Activated CD4-positive, alpha-beta T cell treated with anti-CD3 and anti-CD28 coated beads, Interleukin-2, amount 50 U/mL, for 48 hours (primary cell): ENCODE measurements around the gene U2AF2.

Experiments
- DNase-seq, 2 experiments: peaks; one replicate each; pipeline ENCODE4 v3.0.0-alpha.2; 2020

The U2AF2 gene

DNA sequence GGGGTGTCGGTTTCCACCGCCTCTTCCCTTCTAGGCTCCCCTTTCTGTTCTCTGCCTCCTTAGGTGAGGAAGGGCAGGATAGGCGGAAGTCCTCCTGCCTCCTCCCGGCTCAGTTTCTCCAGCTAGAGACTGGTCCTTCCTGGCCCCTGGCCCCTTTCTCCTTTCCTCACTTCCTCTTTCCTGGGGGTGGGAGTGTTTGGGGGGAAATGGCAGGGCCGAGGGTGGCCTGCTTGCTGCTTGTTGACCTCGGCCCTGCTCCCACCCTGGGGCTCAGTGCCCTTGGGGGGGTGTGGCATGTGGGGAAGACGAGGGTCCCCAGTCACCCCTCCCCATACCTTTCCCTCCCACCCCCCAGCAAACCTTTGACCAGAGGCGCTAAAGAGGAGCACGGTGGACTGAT lies 5.0 kb downstream of the U2AF2 start:
- DNase-seq: no peak

DNA sequence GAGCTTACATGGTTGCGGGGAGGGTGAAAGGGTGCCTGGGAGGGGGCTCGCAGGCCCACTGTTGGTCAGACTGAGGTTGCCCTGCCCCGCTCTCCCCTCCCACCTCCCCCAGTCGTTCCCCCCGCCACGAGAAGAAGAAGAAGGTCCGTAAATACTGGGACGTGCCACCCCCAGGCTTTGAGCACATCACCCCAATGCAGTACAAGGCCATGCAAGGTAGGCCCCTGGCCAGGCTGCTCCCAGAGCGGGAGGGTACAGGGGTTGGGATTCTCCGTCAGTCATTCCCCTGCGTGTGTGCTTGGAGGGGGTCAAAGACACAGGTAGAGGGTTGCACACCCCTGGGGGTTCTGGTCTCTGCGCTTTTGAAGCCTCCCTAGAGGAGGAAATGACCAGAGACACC lies 5.6 kb downstream of the U2AF2 start:
- no peak for DNase-seq

DNA sequence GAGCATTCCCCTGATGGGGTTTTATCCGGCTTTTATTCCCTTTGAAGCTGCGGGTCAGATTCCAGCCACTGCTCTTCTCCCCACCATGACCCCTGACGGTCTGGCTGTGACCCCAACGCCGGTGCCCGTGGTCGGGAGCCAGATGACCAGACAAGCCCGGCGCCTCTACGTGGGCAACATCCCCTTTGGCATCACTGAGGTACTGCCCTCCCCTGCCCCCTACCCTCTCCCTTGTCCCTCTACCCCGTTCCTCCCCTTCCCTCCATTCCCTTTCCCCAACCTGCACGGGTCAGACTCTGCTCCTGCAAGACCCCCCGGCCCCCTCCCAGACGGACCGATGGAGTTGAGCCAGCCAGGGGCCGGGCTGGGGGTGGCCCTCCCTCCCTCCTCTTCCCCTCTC lies 6.2 kb downstream of the U2AF2 start:
- no peak for DNase-seq

DNA sequence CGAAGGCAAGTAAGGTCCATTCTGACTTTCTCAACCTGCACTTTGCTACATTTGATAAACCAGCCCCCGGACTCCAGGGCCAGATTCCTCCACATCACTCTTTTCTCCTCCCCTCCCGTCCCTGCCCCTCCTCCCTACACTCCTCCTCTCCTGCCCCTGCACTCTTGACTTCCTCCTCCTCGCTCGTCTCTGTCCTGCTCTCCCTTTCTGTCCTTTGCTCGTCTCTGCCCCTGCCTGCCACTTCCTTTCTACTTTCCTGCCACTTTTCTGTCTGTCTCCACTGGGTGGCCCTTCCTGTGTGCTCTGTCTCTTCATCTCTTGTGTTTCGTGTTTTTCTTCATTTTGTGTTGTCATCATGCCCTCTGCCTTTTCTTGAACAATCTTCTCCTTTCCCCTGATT lies 7.0 kb downstream of the U2AF2 start:
- no peak for DNase-seq

DNA sequence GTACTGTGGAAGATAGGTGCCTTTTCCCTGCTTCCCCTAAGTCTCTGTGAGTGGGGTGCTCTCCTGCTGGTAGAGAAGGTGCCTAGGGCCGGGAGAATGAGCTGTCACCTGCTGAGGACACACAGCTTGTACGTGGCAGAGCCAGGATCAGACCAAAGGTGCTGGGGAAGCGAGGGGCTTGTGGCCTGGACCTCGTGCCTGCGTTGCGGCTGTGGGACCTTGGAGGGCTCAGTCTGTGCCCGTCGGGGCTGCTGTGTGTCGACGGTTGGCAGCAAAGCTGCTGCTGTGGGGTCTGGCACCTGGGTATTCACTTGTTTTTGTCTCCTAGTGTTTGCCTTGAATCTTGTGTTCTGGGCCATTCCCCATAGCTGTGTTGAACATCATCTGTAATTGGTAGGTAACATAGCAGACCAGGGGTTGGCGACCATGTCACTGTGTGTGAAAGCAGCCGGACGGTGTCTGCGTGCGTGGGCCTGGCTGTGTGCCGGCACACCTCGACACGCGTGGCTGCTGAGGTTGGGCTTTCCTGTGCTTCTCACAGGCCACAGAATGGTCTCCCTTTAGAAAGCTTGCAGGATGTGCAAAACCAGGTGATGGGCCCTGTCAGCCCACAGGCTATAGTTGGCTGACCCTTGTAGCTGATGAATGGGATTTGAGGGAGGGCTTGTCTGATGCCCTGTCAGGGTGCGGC lies 9.2 kb downstream of the U2AF2 start:
- no peak for DNase-seq

DNA sequence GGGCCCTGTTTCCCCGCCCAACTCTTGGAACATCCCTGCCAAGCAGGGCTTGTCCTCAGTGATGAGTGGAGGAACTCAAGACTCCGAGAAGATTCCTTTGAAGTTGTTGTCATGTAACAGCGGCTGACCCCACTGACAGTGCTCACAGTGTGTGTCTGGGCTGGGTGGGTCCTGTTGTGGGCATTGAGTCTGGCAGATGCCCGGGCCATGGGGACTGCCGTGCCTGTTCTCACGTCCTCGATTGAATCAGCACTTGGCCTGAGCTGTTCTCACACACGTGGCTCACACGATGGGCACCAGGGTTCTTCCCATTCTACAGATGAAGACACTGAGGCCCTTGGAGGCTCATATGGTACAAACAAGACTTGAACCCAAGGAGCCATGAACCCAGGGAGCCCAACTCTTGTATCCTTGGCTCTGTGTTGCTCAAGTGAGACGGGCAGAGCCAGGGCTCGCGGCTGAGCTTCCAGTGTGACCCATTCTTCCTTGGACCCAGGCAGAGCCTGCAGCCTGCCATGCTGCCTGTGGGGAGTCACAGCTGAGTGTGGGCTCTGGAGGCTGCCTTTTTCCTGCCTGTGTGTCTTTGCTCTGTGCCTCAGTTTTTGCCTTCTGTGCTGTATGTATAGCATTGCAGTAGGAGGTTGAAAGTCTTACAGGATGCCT lies 11.6 kb downstream of the U2AF2 start:
- no peak for DNase-seq

DNA sequence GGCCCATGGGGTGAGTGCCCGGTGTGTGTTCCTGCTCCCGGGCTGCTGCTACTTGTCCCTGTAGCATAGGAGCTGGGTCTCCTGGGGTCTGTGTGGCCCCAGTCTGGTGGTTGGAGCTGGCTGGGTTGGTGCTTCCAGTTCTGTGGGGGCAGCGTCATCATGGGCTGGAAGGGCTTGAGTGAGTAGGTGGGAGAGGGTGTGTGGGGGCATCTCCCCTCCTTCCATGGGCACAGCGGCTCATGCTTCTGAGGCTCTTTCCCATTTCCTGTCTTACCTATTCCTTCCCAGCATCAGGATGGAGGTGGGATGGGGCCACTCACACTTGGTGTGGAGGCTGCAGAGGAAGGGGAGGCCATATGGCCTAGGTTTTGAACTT lies 12.2 kb downstream of the U2AF2 start:
- DNase-seq: no peak

DNA sequence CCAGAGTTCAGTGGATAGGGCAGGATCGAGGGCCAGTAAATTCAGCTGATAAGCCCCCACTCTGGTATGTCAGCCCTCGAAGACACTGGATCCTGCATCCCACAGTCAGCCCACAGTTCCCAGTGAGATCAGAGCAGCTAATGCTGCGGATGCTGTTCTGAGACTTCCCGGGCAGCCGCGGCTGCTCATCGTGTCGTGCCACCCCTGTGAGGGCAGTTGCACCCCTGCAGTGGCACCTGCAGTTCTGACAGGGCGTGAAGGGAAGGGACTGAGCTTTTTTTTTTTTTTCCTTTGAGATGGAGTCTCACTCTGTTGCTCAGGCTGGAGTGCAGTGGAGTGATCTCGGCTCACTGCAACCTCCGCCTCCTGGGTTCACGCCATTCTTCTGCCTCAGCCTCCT lies 12.7 kb downstream of the U2AF2 start:
- no peak for DNase-seq

DNA sequence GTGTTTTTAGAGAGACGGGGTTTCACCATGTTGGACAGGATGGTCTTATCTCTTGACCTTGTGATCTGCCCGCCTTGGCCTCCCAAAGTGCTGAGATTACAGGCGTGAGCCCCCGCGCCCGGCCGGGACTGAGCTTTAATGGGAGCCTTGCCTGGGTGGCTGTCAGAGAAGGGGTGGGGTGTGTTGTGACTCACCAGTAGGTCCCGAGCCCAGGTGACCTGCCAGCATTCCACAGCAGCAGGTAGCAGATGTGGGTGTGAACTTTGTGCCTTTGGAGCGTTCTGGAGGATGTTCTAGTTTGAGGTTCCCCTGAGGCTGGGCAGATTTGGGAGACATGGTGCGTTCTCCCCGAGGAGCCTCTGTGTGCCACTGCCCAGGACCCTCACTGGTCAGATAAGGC lies 13.1 kb downstream of the U2AF2 start:
- DNase-seq: no peak

DNA sequence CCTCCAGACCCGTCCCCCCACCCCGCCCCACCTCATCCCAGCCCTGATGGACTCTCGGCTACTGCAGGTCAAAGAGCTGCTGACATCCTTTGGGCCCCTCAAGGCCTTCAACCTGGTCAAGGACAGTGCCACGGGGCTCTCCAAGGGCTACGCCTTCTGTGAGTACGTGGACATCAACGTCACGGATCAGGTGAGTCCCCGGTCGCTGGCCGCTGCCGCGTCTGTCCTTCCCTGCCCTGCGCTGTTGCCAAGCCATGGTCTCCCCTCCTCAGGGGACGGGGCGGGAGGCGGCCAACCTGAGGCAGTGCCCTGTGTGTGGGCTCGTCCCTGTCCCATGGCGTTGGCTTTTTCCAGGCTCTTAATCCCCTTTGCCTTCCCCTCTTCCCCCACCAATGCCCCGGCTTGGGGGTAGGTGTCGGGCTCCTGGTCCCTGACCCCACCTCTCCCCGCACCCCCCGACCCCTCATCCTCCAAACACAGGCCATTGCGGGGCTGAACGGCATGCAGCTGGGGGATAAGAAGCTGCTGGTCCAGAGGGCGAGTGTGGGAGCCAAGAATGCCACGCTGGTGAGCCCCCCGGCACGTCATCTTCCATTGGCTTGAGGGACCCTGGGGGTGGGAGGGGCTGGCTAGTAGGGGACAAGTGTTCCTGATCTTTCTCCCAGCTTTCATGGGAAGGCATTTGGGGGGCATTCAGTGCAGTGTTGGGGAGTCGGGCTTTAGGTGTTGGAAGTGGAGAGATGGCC lies 13.9 kb downstream of the U2AF2 start:
- DNase-seq: no peak

DNA sequence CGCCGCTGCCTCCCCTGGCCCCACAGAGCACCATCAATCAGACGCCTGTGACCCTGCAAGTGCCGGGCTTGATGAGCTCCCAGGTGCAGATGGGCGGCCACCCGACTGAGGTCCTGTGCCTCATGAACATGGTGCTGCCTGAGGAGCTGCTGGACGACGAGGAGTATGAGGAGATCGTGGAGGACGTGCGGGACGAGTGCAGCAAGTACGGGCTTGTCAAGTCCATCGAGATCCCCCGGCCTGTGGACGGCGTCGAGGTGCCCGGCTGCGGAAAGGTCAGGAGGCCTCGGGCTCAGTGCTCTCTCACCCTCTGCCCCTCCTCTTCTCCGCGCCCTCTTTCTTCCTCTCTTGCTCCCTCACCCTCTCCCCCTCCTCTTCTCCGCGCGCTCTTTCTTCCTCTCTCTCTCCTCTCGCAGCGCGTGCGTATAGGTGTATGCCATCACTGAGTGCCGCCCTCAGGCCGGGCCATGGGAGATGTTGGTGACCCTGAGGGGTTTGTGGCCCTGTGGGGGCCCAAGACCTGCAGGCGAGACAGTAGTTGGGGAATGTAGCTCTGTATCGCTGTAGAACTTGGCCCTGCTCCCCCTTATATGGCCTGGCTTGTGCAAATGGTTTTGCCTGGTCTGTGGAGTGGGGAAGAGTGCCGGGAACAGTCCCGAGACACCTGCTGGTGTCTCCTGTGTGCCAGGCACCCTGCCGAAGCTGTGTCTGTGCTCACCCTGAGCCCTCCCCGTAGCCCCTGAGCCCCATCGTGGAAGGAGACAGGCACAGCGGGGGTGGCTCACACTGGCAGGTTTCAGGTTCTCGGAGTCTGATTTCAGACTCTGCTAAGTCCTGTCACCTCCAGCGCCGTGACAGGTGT lies 14.8 kb downstream of the U2AF2 start:
- no peak for DNase-seq

DNA sequence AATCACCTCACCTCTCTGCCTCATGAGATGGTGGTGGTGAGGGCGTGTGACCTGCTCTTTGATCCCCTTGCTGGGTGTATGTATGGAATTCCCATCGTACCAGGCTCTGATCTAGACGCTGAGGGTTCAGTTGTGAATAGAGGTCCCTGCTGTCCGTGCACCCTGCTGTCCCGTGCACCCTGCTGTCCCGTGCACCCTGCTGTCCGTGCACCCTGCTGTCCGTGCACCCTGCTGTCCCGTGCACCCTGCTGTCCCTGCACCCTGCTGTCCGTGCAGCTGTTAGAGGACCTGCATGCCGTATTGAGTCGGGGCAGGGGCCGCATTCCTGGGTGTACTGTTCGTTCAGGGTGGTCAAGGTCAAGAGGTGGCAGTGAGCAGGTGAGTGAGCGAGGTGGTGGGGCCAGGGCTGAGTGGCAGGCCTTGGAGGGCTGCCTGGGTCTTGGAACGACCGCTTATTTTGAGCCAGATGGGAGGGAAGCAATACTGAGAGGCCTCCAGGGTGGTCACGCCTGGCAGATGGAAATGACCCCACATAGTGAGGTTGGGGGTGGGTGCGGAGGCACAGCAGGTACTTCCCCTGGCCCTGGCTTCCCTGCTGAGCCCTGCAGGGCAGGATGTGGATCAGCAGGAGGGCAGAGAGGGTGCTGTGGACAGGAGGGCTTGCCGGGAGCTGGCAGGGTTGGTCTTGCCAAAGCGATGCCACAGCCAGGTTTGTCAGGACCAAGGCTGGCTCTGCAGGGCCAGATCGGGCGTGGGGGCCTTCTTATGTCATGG lies 15.6 kb downstream of the U2AF2 start:
- DNase-seq: no peak

DNA sequence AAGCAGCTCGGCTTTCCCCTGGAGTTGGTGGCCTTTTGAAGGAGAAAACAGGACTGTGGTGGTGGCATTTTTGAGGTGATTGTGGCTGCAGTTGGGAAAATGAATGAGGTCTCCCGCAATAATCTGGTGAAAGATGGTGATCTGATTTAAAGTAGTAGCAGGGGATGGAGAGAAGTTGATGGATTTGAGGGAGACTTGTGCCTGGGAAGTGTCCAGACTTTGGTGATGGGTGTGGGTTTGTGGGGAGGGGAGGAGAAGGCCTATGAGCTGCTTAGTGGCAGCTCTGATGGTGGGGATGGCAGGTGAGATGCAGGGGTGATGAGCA lies 16.2 kb downstream of the U2AF2 start:
- DNase-seq: no peak

DNA sequence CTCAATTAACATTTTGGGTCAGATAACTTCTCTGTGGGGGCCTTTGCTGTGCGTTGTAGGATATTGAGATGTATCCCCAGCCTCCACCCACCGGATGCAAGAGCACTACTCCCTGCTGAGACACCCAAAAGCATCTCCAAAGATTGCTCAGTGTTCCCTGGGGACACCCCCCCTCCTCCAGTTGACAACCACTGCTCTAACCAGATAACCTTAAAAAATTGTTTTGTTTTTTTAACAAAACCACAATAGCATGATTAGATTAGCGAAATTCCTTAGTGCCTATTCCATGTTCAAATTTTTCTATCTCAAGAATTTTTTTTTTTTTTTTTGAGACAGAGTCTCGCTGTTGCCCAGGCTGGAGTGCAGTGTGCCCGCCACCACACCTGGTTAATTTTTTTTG lies 17.6 kb downstream of the U2AF2 start:
- no peak for DNase-seq

DNA sequence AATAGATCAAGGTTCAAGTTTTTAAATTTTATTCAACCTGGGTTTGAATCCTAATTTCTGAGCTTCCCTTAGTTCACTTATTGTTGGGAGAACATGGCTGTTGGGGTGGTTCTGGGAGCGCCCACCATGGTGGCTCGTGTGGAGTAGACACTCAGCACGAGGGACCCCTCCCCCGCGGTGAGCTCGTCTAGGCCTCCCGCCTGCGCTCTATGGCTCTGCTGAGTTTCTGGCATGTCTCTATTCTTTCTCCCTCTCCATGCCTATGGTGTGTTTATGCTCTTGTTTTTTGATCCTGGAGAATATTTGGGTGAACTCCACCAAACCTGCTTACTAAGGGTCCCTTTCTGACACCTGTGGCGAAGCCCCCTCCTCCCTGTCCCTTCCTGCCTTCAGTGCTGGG lies 18.6 kb downstream of the U2AF2 start:
- DNase-seq: no peak

DNA sequence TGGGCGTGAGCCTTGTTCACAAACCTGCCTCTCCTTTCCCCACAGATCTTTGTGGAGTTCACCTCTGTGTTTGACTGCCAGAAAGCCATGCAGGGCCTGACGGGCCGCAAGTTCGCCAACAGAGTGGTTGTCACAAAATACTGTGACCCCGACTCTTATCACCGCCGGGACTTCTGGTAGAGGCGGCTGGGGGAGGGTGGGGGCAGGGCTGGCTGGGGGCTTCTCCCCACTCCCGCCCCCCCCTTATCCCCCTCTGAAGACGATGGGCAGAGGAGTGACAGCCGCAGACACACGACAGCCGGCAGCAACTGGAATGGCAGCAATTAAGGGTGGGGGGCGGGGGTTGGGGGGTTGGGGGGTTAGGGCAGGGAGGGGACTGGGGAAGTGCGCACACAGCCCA lies 19.1 kb downstream of the U2AF2 start:
- DNase-seq: no peak

DNA sequence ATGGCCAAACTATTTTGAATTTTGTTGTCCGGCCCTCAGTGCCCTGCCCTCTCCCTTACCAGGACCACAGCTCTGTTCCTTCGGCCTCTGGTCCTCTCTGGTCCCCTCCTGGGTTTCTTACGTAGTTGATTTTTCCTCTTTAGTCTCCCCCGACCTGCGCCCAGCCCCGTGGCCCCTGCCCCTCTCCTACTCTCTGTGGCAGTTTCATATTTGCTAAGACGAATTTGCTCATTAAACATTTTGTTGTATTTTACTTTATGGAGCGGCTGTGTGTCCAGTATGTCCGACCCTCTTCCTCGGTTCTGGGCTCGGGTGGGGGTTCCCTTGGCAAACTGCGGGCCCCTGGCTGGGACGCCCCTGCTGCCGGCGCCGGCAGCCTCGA lies 19.6 kb downstream of the U2AF2 start:
- DNase-seq: no peak

DNA sequence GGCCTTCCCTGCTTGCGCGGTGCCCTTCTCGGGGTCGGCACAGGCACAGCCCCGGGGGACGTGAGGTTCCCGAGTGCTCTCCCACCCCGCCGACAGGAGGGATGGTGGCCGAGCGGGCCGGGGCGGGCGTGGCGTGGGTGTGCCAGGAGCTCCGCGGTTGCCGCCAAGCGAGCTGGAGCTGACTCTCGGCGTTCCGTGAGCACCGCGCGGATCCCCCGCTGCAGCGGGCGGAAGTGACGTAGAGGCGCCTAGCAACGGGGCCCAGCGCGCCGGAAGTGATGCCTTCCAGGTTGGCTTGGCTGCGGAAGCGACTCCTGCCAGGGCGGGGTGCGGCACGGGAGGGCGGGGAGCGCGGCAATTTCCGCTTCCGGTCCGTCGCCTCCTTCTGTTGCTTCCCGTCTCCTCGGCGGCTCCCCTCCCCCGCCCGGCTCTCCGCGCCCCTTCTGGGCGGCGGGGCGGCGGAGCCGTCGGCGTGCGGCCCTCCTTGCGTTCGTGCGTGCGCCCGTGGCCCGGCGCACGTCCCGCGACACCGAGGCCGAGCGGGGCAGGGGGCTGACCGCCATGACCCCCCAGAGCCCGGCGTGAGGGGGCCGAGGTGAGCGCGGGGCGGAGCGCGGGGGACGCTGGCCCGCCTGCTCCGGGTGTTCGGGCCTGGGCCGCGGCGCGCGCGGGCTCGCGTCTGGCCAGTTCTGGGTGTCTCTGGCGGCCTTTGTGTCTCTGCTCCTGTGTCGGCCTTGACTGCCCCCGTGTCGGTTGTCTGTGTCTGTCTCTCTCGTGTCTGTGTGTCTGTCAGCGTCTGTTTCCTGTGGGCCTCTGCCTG lies 20.2 kb downstream of the U2AF2 start, which contains the start of gene EPN1:
Gene EPN1, plus strand, starts transcription at position 386 of the 820 bp plus-strand sequence. CDS start 3,402 bp downstream, outside the sequence.
- peak; percentile 97 to 98 for DNase-seq

DNA sequence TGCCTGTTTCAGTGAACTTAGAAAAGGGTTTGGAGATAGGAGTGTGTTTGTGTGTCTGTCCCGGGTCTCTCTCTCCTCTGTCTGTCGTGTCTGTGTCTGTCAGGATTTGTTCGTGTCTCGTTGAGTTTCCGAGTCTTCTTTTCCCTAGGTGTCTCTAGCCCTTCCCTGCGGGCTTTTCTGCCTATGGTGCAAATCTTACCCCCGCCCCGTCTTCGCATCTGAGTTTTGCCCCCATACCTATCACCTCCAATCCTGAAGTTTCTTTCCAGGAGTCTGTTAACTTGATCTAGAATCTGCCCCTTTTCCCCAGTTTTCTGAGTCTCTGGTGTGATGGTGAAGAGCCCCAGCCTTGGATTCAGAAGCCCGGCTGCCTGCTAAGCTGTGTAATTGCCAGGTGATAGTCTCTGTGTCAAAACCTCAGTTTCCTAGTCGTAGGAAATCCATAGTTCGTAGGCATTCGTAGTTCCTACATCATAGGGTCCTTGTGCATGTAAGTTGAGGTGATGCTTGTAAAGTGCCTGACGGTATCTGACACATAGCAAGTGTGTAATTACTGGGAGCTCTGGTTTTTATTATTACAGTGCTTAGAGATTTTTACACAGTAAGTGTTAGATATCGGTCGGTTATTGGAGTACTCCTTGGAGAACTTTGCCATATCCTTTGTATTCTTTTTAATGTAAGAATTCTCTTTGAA lies 21.0 kb downstream of the U2AF2 start:
- no peak for DNase-seq

DNA sequence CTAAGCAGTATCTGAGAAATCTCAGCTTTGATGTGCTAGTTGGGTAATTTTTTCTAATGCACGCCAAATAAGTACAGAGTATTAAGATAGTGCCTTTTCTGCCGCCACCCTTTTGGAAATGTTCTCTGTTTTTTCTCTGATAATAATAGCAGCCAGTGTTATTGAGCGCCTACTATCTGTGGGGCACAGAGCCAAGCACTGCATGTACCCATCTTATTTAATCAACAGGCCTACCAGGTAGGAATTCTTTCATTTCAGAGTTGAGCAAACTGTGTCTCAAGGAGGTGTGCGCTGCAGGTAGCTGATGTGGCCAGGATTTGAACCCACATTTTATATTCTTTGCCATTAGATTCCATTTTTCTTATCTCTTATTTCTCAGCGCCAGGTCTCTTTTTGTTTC lies 21.5 kb downstream of the U2AF2 start:
- DNase-seq: no peak

DNA sequence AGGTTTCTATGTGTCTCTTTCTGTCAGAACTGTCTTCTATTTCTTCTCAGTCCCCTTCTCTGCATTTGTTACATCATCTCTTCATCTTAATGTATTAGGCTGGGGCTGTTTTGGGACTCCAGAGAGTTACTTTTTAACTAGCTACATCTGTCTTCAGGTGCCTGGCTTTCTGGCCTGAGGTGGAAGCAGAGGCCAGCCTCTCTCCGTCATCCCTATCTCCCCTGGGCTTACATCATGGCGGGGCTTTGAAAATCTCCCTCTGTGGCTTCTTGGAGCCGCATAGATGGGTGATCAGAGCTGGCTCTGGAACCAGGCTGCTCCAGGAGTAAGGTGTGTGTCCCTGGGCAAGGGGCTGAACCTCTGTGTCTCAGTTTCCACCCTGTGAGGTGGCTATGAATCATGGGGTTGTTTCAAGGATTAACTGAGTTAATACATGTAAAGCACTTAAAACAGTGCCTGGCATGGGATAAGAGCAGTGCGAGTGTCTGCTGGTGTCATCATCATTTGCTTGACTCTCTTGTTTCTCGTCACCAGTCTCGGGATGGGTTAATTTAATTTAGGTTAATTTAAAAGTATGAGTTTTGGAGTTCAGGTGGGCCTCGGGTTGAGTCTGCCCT lies 22.2 kb downstream of the U2AF2 start:
- no peak for DNase-seq
